NCI-H2107 treated with DMSO at 0.1 percent for 48 hours (cell line): ENCODE data around the gene LONRF3.

Experiments
- DNase-seq: peaks from one replicate; lab custom pipeline; 2025; ENCODE audit not compliant: unreplicated experiment; lab: John Stamatoyannopoulos, UW

The LONRF3 gene

GRCh38 chrX:118974088-118974907 lies at the start of gene LONRF3:
Gene LONRF3, plus strand, starts transcription at chrX:118974618. Its CDS starts 163 bp downstream, at chrX:118974781.
- no peak for DNase-seq

GRCh38 chrX:118928151-118928550 lies 46.3 kb upstream of the LONRF3 start:
- DNase-seq, result no peak

GRCh38 chrX:118935352-118935751 lies 39.1 kb upstream of the LONRF3 start:
- DNase-seq, result no peak

DNA sequence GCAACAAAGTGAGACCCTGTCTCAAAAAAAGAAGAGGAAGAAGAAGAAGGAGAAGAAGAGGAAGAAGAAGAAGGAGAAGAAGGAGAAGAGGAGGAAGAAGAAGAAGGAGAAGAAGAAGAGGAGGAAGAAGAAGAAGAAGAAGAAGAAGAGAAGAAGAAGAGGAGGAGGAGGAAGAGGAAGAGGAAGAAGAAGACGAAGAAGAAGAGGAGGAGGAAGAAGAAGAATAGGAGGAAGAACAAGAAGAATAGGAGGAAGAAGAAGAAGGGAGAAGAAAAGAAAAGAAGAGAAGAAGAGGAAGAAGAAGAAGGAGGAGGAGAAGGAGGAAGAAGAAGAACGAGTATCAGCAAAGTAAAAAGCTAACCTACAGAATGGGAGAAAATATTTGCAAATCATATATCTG lies 33.3 kb upstream of the LONRF3 start:
- no peak for DNase-seq

DNA sequence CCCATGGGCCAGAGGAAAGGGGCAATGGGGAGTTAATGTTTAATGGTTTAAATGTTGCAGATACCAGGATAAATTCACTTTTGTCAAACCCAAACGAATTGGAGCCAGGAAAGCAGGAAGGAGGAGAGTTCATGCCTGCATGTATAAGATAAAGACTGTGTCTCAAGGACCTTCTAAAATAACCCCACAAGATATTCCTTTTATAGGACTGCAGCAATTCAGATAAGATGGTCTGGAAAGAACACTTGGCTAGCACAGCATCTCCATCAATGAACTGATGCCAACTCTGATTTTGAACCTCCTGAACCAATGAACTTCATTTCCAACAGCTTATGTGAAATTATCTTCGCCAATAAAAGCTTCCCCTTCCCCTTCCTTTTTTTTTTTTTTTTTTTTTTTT lies 31.3 kb upstream of the LONRF3 start:
- no peak for DNase-seq

DNA sequence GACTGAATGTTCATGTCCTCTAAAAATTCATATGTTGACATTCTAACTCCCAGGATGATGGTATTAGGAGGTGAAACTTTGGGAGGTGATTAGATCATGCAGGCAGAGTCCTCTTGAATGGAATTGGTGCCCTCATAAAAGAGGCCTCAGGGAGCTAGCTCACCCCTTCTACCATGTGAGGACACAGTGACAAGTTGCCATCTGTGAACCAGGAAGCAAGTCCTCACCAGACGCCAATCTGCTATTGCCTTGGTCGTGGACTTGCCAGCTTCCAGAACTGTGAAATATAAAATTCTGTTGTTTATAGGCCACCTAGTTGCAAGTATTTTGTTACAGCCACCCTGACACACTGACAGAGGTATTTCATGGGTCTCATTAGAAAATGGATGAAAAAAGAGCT lies 28.5 kb upstream of the LONRF3 start:
- DNase-seq, result no peak

GRCh38 chrX:118948270-118948669 lies 26.1 kb upstream of the LONRF3 start:
- no peak for DNase-seq

- no peak for DNase-seq
These were observed 12.4 kb upstream of the LONRF3 start for GRCh38 chrX:118961866-118962560.

GRCh38 chrX:118963159-118963558 lies 11.3 kb upstream of the LONRF3 start:
- DNase-seq, result no peak

DNA sequence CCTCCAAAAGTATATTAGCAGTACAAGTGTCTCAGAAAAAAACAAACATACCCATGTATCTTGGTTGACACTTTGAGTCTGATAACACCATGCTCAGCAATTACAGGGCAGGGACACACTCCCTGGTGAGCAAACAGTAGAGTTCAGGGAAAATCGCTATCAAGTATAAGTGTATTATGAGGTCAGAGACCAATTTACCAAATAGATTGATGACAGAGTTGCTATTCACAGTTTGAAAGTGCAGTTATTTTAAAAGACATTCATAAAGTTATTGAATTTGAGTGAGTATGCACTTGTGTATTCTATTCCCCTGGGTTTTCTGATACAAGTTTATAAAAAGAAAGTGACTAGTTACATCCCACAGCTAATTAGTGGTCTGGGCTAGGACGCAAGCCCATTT lies 10.2 kb upstream of the LONRF3 start:
- no peak for DNase-seq

DNA sequence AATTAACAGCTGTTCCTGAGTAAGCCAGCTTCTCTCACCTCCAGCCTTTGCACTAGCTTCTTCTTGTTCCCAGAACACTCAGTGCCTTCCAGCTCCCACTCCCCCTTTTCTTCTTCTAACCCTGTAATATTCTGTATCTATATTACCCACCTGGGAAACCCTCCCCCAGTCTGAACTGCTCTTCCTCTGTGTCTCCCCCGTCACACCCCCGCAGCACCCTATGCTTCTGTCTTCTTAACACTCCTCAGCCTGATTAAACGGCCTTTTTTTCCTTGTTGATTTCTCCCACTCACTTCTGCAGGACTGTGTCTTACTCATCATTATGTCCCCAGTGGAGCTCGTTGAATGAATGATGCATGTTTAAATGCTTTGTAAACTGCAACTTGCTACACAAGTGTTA lies 9.0 kb upstream of the LONRF3 start:
- DNase-seq, result no peak

DNA sequence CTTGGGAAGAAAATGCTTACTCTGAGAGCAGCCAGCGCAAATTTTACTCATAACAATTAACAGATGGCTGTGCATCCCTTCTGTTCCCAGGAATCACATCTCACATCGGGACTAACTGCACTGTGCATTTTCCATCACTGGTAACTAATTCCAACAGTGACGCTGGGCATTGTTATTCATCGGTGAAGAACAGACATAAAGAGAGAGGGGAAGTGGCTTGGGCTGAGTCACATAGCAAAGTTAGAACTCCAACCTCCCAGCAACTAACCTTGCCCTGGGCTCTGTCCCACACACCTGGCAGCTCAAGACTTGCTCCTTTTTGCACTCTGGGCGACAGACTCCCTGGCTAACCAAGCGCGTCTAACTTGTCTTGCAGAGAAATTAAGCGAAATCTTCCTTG lies 6.4 kb upstream of the LONRF3 start:
- no peak for DNase-seq

DNA sequence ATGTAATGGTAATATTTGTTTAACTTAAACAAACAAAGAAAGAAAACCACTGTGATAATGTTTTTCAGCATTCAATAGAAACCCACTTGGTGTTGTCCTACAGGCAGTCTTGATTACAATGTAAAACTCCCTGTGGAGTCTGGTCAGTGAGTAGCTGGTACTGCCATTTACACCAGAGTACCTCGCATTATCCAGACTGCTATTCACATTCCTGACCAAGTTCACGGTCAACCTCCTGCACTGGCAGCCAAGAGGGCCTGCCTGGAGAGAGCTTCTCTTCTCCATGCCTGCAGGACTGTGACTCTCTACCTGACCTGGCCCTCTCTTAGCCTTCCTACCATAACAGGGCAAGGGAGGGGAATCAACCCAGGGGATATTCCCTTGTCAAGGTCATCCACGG lies 2.9 kb upstream of the LONRF3 start:
- DNase-seq, result no peak

- no peak for DNase-seq
These were observed 880 bp upstream of the LONRF3 start for GRCh38 chrX:118973389-118974087.

- no peak for DNase-seq
These were observed 672 bp downstream of the LONRF3 start for GRCh38 chrX:118974908-118975671.

DNA sequence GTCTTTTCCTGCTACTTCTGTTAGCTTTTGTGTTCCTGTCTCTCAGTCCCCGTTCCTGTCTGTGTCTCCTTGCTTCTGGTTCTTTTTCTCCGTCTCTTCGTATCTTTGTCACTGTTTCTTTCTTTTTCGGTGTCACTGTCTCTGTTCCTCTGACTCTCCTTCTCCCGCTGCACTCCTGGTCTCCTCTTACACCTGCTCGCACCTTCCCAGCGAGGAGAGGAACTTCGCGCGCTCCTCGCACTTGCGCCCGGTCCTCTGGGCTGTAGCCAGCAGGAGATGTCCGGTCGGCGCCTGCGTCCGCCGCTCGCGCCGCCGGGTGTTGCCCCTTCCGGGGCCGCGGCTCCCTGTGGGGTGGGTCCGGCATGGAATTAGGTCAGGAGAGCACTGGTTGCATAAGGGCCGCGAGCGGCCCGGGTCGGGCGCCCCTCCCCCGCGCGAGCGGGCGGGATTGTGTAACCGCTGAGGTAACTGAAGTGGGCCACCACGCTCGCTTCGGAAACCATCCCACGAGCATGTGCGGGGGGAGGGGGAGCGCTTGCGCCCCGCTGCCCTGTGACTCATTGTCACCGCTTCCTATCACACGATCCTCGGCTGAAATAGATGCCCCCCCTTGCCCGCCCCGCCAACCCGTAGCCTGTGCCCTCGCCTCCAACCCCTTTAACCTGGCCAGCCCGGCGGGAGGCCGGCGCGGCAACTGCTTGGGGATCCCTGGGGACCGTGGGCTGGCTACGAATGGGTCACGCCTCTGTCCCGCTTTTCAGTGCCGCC lies 1.6 kb downstream of the LONRF3 start:
- DNase-seq, result no peak

DNA sequence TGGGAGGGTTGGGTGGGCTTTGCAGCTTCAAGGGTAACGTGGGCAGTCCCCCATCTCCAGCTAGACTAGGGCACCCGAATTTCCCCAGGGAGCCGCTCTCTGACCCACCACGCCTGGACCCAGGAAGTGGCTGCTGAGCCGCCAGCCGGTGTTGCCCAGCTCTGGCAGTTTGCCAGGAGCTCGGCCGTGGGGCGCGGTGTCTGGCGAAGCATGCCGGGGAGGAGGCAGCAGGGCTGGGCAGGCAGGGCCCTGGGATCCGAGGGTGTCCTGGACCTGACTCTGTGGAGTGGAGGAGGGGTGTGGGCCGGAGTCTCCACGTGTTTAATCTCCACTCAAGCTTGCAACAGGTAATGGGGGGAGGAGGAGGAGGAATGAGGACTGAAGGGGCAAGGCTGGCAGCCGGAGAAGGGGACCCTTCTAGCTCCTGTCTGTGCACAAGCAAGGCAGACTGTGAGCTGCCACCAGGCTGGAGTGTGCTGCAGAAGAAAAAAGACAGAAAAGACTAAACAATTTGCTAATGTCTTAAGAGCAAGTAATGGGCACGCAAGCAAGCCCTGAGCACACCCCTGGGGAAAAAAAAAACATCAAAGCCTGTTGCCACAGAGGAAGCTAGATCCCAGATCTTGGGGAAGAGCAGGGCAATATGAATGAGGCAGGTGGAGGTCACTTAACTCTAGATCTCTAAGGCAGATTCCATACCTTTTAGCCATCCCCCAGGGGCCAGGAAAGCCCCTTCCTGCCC lies 2.4 kb downstream of the LONRF3 start:
- no peak for DNase-seq

GRCh38 chrX:118977424-118977823 lies 3.0 kb downstream of the LONRF3 start:
- DNase-seq, result no peak

- DNase-seq, result no peak
These were observed 4.0 kb downstream of the LONRF3 start for GRCh38 chrX:118978451-118978850.

- no peak for DNase-seq
These were observed 6.3 kb downstream of the LONRF3 start for GRCh38 chrX:118980761-118981160.
